Neural cell (in vitro differentiated cells): ENCODE measurements around the gene ATP5PO. TPM values are rescaled to one million over a fixed set of nuclear protein-coding genes. Genes with fewer than 3 reads are reported as not detected.

Experiments
- H2AFZ ChIP-seq: fragments of 200-600, 300-800 bp; sonication (generic), shearing (Covaris generic); 2 replicates; pipeline ENCODE4 v1.6.0; 2014; ENCODE audit warnings: low read depth, mild to moderate bottlenecking, antibody characterized with exemption, low read length, moderate library complexity
- H3F3A ChIP-seq: fragments of 200-600 bp; shearing (Covaris generic); 2 replicates; pipeline ENCODE4 v1.6.1; 2016; ENCODE audit warnings: mild to moderate bottlenecking, moderate library complexity, mixed read lengths, antibody characterized with exemption, low read length; ENCODE audit not compliant: insufficient read depth, poor library complexity, severe bottlenecking
- H3K27ac ChIP-seq: fragments of 200-600, 300-800 bp; sonication (generic), shearing (Covaris generic); 2 replicates; pipeline ENCODE4 v1.5.1; 2014; ENCODE audit warnings: mild to moderate bottlenecking, low read length, moderate library complexity
- H3K27me3 ChIP-seq: fragments of 300-800, 200-600 bp; sonication (generic), shearing (Covaris generic); 2 replicates; pipeline ENCODE4 v1.6.0; 2014; ENCODE audit warnings: mild to moderate bottlenecking, low read depth, low read length, moderate library complexity; ENCODE audit not compliant: insufficient read depth
- H3K36me3 ChIP-seq: fragments of 300-800, 200-600 bp; sonication (generic), shearing (Covaris generic); 2 replicates; pipeline ENCODE4 v1.5.1; 2014; ENCODE audit warnings: mild to moderate bottlenecking, antibody characterized with exemption, low read length, moderate library complexity; ENCODE audit not compliant: insufficient read depth
- H3K4me2 ChIP-seq: fragments of 300-800, 200-600 bp; sonication (generic), shearing (Covaris generic); 2 replicates; pipeline ENCODE4 v1.6.0; 2014; ENCODE audit warnings: mild to moderate bottlenecking, low read length
- H3K4me3 ChIP-seq: fragments of 300-800, 200-600 bp; sonication (generic), shearing (Covaris generic); 2 replicates; pipeline ENCODE4 v1.5.1; 2014; ENCODE audit warnings: mild to moderate bottlenecking, low read length, moderate library complexity
- H3K79me2 ChIP-seq: fragments of 200-600 bp; shearing (Covaris generic); replicated peaks from 2 replicates; pipeline ENCODE4 v1.6.0; 2014; ENCODE audit warnings: mild to moderate bottlenecking, low read length, moderate library complexity; ENCODE audit not compliant: insufficient read depth
- H3K9ac ChIP-seq: fragments of 300-800, 200-600 bp; sonication (generic), shearing (Covaris generic); 2 replicates; pipeline ENCODE4 v1.6.1; 2016; ENCODE audit warnings: mild to moderate bottlenecking, low read length, mixed read lengths
- H3K9me2 ChIP-seq: fragments of 200-600 bp; shearing (Covaris generic); 2 replicates; pipeline ENCODE4 v1.6.1; 2016; ENCODE audit warnings: mild to moderate bottlenecking, low read length, mixed read lengths; ENCODE audit not compliant: insufficient read depth
- H3K9me3 ChIP-seq: fragments of 200-600, 300-800 bp; sonication (generic), shearing (Covaris generic); 2 replicates; pipeline ENCODE4 v1.6.1; 2016; ENCODE audit warnings: mild to moderate bottlenecking, mixed run types, low read length, moderate library complexity, mixed read lengths
- H4K20me1 ChIP-seq: fragments of 200-600 bp; shearing (Covaris generic); 2 replicates; pipeline ENCODE4 v1.6.1; 2016; ENCODE audit warnings: mild to moderate bottlenecking, mixed run types; ENCODE audit not compliant: insufficient read depth
- EP300 ChIP-seq: fragments of 450-650 bp; conservative IDR thresholded peaks from 2 replicates; pipeline ENCODE4 v1.6.1; 2014; ENCODE audit warnings: antibody characterized with exemption, mild to moderate bottlenecking, moderate library complexity; ENCODE audit not compliant: poor library complexity, severe bottlenecking
- EZH2 ChIP-seq: fragments of 200-600, 300-800 bp; shearing (Covaris generic), sonication (generic); IDR thresholded peaks from 2 replicates; pipeline ENCODE4 v1.6.1; 2014; ENCODE audit warnings: antibody characterized with exemption, low read length, borderline replicate concordance, mild to moderate bottlenecking; ENCODE audit not compliant: insufficient read depth, poor library complexity, severe bottlenecking
- MXI1 ChIP-seq: fragments of 450-650 bp; conservative IDR thresholded peaks from 2 replicates; pipeline ENCODE4 v1.6.1; 2014; ENCODE audit warnings: antibody characterized with exemption, mild to moderate bottlenecking; ENCODE audit not compliant: poor library complexity, severe bottlenecking
- POLR2AphosphoS5 ChIP-seq: IDR thresholded peaks from 2 replicates; pipeline ENCODE4 v1.6.1; 2012
- RAD21 ChIP-seq: fragments of 450-650 bp; conservative IDR thresholded peaks from 2 replicates; pipeline ENCODE4 v1.6.1; 2014; ENCODE audit warnings: antibody characterized with exemption, mild to moderate bottlenecking, moderate library complexity
- SMC3 ChIP-seq: fragments of 450-650 bp; conservative IDR thresholded peaks from 2 replicates; pipeline ENCODE4 v1.6.1; 2014; ENCODE audit warnings: antibody characterized with exemption, mild to moderate bottlenecking, moderate library complexity; ENCODE audit not compliant: poor library complexity
- TAF1 ChIP-seq: IDR thresholded peaks from 2 replicates; pipeline ENCODE4 v1.6.1; 2012; ENCODE audit warnings: low read depth
- polyA plus RNA-seq: library from polyadenylated mRNA; depleted of rRNA; stranded (reverse); fragments of >200 nt; gene quantifications from 2 replicates; pipeline ENCODE4 v1.2.3, GENCODE V29; 2014
- TF ChIP-seq, protein P1 (sequence below): IDR thresholded peaks from 2 replicates; pipeline ENCODE4 v1.6.1; 2012; ENCODE audit warnings: borderline replicate concordance
- TF ChIP-seq, protein P2 (sequence below): fragments of 450-650 bp; IDR thresholded peaks from 2 replicates; pipeline ENCODE4 v1.5.1; 2014; ENCODE audit warnings: antibody characterized with exemption, mild to moderate bottlenecking, moderate library complexity; ENCODE audit not compliant: poor library complexity, severe bottlenecking

Gene ATP5PO
- polyA plus RNA-seq, 1 donor from 2014 or later = 439 TPM

DNA sequence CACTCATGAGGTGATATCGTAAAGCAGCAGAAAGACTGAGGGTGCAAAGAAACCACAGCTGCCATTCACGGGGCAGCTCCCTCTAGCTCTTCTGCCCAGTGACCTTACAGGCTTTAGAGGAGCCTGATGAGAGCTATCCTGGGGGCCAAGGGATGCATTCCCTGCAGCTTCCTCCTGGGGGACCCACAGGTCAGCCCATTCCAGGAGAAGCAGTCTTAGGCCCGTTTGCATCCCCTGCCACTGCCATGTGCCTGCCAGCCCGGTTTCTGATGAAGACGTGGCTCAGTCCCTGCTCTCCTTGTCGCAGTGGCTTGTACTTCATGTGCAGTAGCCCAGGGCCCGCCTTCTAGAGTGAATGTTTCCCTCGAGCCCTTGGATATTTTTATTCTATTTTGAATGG lies 22.8 kb downstream of the ATP5PO start:
- H3K9me3 ChIP-seq = no peaks in the 10 kb centered on the region
- TF ChIP-seq TAF1 (no peak), EP300 (no peak), SMC3 (no peak), EZH2 (no peak), RAD21 (no peak), MXI1 (no peak), POLR2AphosphoS5 (no peak)
- TF ChIP-seq, protein P1, sequence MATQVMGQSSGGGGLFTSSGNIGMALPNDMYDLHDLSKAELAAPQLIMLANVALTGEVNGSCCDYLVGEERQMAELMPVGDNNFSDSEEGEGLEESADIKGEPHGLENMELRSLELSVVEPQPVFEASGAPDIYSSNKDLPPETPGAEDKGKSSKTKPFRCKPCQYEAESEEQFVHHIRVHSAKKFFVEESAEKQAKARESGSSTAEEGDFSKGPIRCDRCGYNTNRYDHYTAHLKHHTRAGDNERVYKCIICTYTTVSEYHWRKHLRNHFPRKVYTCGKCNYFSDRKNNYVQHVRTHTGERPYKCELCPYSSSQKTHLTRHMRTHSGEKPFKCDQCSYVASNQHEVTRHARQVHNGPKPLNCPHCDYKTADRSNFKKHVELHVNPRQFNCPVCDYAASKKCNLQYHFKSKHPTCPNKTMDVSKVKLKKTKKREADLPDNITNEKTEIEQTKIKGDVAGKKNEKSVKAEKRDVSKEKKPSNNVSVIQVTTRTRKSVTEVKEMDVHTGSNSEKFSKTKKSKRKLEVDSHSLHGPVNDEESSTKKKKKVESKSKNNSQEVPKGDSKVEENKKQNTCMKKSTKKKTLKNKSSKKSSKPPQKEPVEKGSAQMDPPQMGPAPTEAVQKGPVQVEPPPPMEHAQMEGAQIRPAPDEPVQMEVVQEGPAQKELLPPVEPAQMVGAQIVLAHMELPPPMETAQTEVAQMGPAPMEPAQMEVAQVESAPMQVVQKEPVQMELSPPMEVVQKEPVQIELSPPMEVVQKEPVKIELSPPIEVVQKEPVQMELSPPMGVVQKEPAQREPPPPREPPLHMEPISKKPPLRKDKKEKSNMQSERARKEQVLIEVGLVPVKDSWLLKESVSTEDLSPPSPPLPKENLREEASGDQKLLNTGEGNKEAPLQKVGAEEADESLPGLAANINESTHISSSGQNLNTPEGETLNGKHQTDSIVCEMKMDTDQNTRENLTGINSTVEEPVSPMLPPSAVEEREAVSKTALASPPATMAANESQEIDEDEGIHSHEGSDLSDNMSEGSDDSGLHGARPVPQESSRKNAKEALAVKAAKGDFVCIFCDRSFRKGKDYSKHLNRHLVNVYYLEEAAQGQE = no peak
- TF ChIP-seq, protein P2, sequence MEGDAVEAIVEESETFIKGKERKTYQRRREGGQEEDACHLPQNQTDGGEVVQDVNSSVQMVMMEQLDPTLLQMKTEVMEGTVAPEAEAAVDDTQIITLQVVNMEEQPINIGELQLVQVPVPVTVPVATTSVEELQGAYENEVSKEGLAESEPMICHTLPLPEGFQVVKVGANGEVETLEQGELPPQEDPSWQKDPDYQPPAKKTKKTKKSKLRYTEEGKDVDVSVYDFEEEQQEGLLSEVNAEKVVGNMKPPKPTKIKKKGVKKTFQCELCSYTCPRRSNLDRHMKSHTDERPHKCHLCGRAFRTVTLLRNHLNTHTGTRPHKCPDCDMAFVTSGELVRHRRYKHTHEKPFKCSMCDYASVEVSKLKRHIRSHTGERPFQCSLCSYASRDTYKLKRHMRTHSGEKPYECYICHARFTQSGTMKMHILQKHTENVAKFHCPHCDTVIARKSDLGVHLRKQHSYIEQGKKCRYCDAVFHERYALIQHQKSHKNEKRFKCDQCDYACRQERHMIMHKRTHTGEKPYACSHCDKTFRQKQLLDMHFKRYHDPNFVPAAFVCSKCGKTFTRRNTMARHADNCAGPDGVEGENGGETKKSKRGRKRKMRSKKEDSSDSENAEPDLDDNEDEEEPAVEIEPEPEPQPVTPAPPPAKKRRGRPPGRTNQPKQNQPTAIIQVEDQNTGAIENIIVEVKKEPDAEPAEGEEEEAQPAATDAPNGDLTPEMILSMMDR = no peak
- H2AFZ ChIP-seq = no peak overlapping the region
- H3K27ac ChIP-seq = no peak overlapping the region
- no peaks in the 10 kb centered on the region for H3K36me3 ChIP-seq
- no peaks in the 10 kb centered on the region for H3K27me3 ChIP-seq
- no peak overlapping the region for H3K4me2 ChIP-seq
- no peaks in the 10 kb centered on the region for H3K9me2 ChIP-seq
- H3K79me2 ChIP-seq = no peaks in the 10 kb centered on the region
- no peaks in the 10 kb centered on the region for H3F3A ChIP-seq
- H4K20me1 ChIP-seq = no peaks in the 10 kb centered on the region
- H3K9ac ChIP-seq = no peak overlapping the region
- H3K4me3 ChIP-seq = no peak overlapping the region

DNA sequence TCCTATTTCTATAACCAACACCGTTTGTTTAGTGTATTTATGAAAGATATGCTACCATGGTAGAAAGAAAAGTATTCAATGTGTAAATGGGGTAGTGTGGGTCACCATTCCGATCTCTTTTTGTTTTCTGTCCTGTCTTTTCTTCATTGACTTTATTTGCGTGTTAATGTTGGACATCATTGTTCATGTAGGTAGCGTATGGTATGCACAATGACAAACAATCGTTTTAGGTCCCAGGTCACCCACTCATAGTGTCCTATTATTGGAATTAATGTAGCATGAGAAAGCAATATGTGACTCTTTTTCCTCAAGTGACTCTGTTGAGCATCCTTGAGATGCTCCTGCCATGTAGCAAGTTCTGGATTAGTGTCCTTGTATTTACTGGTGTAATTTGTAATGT lies 25.4 kb downstream of the ATP5PO start:
- no peaks in the 10 kb centered on the region for H3K79me2 ChIP-seq
- TF ChIP-seq, protein P2 = no peak
- TF ChIP-seq EZH2 (no peak), SMC3 (no peak), POLR2AphosphoS5 (no peak), TAF1 (no peak), MXI1 (no peak), RAD21 (no peak), EP300 (no peak)
- TF ChIP-seq, protein P1 = no peak
- H3K27me3 ChIP-seq = no peaks in the 10 kb centered on the region
- no peaks in the 10 kb centered on the region for H3F3A ChIP-seq
- no peaks in the 10 kb centered on the region for H3K9me3 ChIP-seq
- H3K36me3 ChIP-seq = no peaks in the 10 kb centered on the region
- H3K27ac ChIP-seq = no peak overlapping the region
- no peaks in the 10 kb centered on the region for H4K20me1 ChIP-seq
- H3K4me3 ChIP-seq = no peak overlapping the region
- H3K4me2 ChIP-seq = no peak overlapping the region
- H3K9ac ChIP-seq = no peak overlapping the region
- no peaks in the 10 kb centered on the region for H3K9me2 ChIP-seq
- no peak overlapping the region for H2AFZ ChIP-seq
